Stimulated activated CD4-positive, alpha-beta T cell treated with anti-CD3 and anti-CD28 coated beads, TNF-alpha, amount 100 ng/mL, for 1 hour (primary cell): ENCODE results near the gene ZNF710.

Experiments
- DNase-seq, 3 donors: peaks; one replicate each; pipeline ENCODE4 v3.0.0-alpha.2; 2020; ENCODE audit warnings: low read depth in 3 of 3, low spot score in 1 of 3

The ZNF710 gene

DNA sequence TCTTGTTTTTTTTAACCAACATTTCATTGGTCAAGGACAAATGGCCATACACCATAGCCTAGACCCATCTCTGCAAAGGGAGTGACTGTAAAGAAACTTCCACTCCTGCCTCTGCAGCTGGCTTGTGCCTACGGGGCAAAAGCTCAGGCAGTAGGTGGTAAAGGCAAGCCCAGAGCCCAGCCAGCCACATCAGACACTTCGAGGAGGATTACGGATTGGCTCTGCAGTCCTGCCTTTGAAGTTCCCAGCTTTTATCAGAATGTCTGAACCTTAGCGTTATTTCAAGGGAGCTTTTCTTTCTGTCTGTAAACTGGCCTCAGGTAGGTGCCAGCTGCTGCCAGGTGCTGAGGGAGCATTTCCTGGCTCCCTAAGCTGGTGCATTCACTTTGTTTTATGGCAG, 15.6 kb downstream of the ZNF710 start:
- no peak for DNase-seq

DNA sequence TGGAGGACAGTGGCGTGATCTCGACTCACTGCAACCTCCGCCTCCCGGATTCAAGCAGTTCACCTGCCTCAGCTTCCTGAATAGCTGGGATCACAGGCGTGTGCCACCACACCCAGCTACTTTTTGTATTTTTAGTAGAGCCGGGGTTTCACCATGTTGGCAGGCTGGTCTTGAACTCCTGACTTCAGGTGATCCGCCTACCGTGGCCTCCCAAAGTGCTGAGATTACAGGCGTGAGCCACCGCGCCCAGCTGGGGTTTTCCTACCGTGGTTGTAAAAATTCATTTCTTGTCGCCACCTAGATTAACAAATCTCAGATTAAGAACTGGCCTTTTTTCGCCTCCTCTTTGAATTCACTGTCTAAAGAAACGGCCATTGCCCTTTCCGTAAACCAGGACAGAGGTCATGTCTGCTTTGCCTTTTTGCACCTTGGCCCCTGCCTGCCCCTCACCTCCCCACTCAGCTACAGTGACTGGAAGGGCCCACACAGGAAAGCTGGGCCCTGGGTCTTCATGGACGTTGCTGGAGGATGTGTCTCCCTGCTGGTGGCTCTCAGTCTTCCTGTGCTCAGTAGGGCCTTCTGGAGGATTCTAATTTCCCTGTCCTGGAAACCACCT, 17.2 kb downstream of the ZNF710 start:
- DNase-seq: no peak

DNA sequence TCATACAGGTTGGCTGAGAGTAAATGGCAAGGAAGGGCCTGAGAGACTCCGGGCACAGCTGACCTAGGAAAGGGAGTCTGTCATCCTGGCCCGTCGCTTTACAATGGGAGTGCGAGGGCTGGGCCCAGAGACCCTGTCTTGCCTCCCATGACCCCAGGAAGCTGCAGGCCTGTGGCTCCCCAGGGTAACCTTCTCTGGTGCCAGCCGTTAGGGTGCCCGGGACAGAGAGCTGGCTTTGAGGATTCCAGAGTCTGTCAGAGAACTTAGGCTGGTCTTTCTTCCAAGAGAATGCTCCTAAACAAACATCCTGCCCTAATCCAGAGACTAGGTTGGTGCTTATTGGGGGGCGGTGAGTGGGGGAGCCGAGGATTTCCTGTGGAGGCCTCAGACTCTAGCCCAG, 18.5 kb downstream of the ZNF710 start:
- DNase-seq: no peak

DNA sequence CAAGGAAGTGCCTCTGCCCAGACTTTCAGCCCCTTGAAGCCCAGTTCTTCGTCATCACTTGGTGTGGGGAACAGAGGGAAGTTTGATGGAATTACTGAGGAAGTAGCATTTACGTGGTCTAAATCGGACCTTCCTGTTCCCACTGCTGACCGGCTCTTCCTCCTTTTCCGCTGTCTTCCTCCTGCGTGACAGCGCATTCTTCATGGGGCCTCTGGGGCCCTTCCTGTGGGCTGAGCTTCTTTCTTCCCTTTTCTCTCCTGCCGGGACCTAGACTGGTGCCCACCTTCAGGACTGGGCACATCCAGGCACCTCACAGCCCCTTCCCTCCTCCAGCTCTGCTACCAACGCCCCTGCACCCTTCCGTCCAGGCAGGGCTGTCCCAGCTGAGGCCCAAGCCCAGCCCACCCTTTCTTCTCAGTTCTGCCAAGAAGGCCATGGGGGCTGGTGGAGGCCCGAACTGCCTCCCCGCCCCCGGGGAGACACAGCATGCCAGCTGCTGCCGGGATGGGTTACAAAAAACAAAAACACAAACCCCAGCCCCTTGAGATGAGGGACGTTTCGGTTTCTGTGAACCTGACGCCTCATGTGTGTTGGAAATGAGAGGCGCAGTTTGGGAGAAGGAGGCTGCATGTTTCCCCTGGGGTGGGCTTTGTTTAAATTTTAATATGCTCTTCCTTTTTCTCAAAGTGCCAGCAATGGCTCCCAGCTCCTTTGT, 19.1 kb downstream of the ZNF710 start:
- no peak for DNase-seq

DNA sequence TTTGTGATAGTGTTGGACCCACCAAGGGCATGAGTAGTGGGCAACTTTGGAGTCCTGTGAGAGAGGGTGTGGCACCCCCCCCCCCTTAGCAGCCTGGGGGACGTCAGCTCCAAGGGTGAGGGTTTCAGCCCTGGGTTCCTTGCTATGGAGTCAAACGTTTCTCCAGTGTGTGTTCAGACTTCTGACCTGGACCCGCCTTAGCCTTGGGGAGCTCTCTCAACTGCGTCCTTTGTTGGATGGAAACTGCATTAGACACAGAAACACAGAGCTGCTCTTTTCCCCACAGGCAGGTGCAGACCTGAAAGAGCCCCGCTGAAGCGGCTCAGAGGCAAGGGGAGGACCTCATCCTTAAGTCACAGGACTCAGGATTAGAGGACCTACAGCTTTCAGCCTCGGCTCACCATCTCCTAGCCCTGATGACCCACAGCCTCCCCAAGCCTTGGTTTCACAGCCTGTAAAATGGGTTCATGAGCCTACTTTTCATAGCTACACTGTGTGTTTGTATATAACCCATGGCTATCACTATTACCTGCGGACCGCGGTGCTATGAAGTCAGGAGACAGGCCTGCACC, 19.9 kb downstream of the ZNF710 start:
- no peak for DNase-seq

DNA sequence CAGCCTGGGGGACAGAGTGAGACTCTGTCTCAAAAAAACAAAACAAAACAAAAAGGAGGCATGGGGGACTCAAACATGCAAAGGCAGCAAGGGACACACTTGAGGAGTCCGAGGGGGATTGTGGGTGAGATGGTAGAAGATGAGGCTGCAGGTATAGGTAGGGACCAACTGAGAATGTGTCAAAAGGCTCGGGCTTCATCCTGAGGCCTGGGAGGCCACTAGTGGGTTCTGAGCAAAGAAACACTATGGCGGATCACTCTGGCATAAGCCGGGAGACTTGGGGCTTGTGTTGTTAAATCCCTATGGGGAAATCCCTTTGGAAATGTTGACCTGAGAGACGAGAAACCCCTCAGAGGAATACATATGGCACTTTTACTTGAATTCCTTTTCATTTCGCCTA, 21.2 kb downstream of the ZNF710 start:
- DNase-seq: no peak

DNA sequence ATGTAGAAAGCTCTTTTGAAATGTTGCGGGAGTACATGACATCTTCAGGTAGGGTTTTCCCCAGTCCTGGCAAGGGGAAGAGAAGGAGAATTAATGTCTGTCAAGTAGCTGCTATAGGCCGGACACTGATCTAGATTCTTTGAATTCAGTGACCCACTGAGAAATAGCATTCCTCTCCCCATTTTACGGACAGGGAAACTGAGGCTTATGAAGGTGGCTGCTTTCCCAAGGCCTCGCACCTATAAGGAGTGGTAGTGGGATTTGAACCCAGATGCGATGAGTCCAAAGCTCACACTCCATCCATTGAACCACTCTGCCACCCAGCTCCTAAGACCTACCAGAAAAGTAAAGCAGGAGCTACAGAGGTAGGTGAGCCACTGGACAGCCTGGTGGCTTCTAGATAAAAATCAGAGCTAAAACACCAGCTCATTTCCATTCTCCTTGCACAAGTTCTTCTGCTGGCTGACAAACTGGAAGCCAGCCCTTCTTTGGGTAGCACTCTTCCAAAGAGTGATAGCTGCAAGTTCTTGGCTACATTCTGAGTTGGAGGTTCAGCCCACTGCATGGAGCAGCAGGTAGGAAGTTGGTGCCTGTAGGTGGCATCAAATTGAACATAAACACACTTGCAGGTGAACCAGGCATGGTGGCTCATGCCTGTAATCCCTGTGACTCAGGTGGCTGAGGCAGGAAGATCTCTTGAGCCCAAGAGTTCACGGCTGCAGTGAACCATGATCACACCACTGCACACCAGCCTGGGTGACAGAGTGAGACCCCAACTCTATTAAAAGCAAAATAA, 22.0 kb downstream of the ZNF710 start:
- DNase-seq: no peak

DNA sequence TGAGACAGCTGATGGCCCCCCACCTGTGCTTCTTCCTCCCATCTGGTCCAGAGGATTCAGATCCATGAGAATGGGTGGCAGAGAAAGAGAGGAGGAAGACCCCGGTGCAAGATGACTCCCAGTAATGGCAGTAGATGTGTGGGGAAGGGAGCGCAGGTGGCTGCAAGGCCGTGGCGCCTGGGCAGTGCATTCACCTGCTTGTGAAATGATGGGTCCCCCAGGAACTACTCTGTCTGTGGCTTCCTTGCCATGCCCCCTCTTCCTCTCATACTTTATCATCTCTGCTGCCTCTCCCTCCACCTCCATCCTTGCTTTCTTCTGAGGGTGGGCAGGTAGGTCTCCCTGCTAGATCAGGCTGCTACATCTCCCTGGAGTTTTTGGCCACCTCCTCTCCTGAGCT, 23.3 kb downstream of the ZNF710 start:
- DNase-seq: no peak

DNA sequence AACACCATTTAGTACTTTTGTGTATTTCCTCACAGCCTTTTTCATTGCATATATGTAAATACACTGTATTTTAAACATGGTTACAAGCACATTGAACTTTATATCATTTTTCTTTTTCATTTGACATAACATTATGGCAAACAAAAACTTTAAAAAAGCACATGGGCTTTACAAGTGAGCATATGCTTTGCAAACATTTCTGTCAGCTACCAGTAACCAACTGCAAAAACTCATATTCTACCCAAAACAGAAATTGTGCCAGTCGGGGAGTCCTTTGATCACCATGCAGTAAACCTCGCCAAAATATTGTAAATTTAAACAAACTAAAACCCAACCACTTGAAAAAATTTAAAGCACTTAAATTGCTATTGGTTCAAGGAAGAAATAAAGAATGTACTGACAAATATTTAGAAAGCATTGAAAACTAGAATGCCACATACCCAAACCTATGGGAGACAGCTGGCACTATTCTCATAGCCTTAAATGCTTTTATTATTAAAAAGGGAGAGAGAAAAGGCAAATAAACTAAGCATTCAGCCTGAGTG, 24.4 kb downstream of the ZNF710 start:
- DNase-seq: no peak

DNA sequence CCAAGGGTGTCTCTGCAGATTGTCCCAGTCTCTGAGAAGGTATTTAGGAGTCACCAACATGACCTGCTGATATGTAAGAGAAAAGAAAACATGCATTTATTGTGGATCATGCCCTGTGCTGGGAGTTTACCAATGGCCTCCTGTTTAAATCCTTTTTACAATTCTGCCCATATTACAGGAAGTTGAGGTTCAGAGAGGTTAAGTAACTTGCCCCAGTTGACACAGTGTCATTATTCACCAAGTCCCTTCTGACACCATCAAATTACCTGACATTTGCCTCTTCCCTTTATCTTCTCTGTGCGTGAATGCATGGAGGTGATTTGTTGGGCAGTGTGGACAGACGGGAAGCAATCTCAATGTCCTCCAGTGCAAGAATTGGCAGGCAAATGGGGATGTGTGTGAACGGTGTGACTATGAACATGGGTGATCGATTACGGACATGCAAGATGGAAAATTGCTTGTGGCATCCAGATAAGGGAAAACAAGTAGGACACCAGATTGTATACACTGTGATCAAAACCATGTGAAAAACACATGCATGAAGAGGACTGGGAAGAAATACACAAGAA, 27.3 kb downstream of the ZNF710 start:
- no peak for DNase-seq

DNA sequence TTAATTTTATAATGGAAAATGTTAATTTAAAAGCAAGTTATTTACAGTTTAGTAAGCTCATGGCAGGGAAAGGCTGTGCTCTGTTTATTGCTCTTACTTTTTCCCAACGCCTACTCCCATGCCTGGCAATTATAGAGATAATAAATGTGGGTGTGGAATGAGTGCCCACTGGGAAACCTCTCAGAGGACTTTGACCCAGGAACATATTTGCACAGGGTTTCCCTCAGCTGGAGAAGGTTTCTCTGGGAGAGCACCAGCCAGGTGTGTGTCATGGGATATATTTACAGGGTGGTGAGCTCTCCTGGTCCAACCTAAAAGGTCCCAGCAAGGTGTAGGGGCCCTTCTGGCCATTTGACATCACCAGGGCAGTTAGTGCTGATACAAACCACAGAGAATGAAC, 27.9 kb downstream of the ZNF710 start:
- no peak for DNase-seq

DNA sequence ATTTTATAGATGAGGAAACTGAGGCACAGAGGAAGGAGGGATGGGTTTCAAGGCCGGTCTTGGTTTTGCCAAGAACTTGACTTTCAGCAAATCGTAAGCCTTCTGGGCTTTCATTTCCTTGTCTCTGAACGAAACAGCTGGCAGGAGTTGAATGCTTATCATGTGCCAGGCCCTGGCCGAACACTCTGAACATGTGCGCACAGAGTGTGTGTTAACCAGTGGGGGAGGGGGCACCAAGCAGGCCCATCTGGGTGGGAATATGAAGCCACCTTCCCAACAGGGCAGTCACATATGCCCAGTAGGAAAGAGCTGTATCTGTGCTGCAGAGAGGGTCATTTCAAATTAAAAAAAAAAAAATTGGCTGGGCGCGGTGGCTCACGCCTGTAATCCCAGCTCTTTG, 29.3 kb downstream of the ZNF710 start:
- DNase-seq: no peak

DNA sequence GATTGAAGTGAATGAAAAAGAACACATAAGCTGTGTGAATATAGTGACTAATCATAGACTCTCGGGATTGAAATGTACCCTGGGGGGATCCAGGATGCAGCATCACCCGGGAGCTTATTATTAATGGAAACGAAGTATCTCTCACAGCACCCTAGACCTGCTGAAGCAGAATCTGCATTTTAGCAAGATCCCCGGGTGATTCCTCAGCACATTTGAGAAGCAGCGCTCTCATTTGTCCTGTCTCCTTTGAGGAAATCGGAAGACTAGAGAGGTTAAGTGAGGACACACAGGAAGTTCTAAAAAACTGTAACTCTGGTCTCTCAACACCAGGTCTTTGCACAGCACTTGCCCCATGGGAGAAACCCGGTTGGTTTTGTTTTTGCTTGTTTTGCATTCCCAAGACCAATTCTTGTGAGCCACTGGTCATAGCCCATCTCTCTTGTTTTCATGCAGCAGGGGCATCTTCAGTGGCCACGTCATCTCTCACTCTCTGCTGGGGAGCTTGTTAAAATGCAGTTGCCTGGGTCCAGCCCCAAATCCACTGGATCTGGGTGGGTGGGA, 30.2 kb downstream of the ZNF710 start:
- no peak for DNase-seq

DNA sequence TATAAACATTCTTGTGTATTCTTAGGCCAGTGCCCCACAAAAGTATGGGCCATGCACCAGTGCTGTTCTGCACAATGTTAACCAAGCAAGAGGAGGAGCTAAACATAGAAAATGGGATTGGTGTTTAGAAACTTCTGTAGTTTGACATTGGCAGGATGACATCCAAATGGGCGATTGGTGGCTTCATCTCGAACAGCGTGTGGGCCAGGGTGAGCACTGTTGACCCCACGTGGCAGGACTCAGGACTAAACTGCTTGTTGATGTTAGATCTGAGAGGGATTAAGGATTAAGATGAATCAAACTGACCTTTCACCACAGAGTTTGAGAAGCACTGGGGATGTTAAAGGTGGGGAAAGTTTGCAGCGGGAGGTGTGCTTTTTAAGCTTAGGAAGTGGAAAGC, 31.9 kb downstream of the ZNF710 start:
- DNase-seq: no peak

DNA sequence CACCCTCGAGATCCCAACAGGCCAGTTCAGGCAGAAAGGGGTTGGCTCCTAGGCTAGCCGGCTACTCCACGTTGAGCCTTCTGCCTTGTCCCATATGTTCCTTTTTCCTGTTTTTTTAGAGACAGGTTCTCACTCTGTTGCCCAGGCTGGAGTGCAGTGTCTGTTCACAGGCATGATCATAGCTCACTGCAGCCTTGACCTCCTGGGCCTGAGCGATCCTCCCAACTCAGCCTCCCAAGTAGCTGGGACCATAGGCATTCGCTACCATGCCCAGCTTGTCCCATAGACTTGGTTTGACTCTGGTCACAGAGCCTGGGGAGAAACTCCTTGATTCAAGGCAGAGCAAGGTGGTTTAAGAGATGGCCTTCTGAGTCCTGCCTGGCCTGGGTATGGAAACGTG, 32.3 kb downstream of the ZNF710 start:
- no peak for DNase-seq

DNA sequence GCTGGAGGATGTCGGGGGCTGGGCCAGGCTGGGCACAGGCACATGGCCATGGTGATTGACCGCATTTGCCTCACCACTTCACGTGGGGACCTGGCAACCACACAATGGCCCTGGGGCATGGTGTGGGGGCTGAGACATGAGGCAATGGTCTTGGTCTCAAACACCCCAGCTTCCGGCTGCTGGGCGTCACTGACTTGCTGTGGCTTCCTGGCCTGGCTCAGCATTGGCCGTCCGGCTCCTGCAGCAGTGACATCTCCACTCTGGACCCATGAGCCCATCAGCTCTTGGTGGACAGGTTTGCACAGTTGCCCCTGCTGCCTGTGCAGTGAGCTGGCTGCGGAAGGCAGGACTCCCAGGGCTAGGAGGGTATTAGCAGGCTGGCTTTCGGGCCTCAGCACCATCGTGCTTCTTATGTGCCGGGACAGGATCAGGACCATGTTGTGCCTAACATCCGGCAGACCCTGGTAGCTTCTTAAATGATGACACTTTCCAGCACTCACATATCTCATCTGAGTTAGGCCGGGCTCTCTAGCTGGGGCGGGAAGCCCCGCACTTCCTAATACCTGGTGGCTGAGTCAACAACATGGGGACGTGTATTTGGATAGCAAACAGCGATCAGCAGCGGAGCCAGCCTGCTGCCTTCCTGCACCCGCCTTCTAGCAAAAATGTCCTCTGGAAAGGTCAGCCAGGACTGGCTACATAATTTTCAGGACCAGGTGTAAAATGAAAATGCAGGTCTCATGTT, 34.1 kb downstream of the ZNF710 start:
- no peak for DNase-seq

DNA sequence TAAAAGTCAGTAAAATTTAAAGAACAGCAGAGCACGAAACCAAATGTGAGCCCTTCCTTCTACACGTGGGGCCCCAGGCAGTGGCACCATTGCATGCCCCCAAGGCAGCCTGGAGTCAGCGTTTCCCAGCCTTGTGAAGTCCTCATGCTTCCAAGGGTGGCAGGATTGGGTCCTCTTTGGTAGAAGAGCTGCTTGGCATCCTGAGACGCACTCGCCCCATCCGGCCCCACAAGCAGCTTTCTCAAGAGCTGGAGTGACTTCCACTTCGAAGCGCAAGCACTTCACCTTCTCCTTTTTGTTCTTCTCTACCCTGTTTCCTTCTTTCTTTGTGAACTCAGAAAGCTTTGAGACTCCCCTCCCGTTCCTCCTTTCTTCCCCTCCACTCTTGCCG, 34.7 kb downstream of the ZNF710 start:
- no peak for DNase-seq

DNA sequence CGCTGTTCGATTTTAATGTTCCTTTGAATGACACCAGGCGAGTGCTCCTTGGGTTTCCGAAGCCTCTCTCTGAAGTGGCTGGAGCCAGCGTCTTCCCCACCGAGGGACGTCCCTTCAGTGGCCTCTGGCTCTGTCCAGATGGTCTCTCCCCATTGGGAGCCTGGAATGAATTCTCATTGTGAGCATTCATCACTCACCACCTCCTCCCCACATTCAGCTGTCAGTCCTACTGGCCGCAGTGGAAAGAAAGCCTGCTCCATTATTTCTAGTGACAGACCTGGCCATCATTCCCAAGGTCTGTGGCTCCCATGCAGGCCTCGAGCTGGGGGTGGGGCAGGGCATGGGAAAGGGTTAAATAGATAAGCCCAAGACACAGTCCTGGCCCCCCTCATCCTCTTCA, 35.2 kb downstream of the ZNF710 start:
- DNase-seq: no peak

DNA sequence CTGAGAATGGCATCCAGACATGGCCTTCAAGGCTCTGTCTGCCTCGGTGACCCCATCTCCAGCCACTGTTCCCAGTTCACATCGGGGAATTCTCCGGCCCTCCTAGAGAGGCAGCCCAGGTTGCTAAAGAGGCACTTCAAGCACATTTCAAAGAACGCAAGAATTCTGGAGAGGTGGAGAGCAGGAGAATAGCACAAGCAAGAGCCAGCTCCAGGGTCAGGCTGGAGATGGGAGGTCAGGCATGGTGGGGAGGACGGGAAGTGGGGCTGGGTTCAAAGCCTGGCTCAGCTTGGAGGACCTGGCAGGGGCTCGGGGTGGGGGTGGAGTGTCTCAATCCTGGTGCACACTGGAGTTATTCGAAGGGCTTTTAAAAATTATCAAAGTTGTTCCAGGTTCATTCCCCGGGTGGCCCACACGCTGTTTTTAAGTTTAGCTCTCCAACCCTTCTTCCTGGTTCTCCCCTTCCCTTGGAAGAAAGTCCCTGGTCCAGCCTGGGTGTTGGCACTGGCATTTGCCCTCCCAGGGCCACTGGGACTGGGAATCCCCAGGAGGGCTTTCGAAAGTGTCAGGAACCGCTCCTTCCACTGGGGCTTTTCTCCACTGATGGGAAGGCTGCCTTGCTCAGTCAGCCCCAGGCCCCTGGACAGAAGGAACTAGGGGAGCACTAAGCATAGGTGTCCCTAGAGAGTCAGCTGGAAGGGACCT, 35.8 kb downstream of the ZNF710 start:
- DNase-seq: no peak

DNA sequence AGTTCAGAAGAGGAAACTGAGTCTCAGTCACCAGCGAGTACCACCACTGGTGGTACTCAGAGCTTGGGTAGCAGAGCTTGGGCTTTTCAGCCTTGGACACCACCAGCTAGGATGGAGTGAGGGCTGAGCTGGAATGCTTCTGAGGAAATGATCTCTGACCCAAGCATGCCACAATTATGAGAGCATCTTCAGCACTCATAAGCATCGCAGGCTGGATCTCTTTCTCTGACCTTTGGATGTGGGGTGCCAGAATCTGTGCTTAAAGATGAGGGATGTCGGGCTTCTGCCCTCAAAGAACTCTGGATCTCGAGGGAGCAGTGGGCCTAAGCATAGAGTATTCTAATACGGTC, 36.4 kb downstream of the ZNF710 start:
- DNase-seq: no peak
